Measurements from ENCODE around the gene LMBR1.
"Not testable (repeated sequence)": the region's sequence is repeated elsewhere in the genome, so short reads cannot be mapped to it uniquely, and the experiment has no call there.

The LMBR1 gene

DNA sequence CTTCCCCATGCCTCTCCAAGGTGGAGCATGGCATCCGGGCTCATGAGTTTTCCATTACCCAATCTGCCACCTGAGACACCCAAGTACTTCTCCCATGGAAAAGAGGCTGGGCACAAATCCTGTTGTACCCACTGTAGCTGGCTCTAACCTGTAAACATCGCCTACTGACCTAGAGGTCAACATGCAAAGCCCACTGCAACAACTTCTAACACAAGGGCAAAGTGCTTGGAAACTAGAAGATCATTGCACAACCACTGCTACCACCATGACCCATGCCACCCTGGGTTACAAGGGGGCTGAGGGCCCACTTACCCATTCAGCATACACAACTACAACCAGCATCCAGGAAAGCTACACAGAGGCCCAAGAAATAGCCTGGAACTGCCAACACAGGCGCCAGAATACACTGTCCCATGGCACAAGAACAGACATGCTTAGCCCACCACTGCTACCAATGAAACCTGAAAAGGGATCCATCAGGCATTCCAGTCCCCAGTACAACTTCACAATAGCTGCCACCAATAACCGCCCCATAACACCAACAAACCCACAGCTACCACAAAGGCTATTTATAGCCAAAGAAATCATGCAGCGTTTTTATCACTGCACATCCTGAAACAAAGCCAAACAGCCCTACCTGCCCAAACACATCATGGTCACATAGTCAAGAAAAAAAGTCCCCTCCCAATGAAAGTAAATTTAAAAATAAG, 189.1 kb downstream of the LMBR1 start:
- POLR2A ChIA-PET = no interaction called here
- CTCF ChIA-PET = no interaction called here
- no peak for DNase-seq (ENCODE audit: low read depth, low spot score)
- no peak overlapping the region for H3K4me3 ChIP-seq (ENCODE audit: low read depth, low read length)
- no peak for TF ChIP-seq CTCF (IDR thresholded peaks at IDR 0.05; ENCODE audit: insufficient read depth, low read length, missing control alignments)

DNA sequence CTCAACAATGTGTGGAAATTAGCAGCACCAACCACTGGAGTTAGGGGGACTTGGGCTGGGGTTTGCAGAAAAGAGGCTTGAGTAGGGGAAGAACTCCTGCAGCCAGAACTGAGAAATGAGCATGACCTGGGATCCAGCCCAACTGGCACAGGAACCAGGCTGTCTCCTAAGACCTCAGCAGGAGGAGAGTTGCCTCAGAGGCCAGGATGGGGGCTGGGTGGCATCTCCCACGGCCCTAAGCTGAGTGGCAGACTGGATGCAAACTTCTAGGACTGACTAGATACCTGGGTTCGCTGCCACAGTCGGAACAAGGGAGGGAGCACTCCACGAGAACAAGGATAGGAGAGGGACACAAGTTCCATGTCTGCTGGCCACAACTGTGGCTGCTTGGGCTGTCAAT, 189.8 kb downstream of the LMBR1 start:
- DNase-seq (ENCODE audit: low read depth, low spot score) = no peak
- CTCF ChIA-PET = no interaction called here
- TF ChIP-seq CTCF (IDR thresholded peaks at IDR 0.05; ENCODE audit: insufficient read depth, low read length, missing control alignments) = no peak
- H3K4me3 ChIP-seq (ENCODE audit: low read depth, low read length) = no peak overlapping the region
- POLR2A ChIA-PET = no interaction called here

DNA sequence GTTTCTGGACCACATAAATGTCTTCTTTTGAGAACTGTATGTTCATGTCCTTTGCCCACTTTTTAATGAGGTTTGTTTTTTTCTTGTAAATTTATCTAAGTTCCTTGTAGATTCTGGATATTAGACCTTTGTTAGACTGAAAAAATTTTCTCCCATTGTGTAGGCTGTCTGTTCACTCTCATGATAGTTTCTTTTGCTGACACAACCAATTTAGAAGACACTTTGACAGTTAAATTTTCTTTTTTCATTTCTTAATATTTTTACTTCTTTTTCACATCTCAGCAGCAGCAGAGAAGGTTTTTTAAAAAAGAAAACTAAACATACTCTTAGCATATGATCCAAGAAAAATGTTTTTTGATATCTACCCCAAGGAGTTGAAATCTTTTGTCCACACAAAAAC, 190.6 kb downstream of the LMBR1 start:
- CTCF ChIA-PET = no interaction called here
- TF ChIP-seq CTCF (IDR thresholded peaks at IDR 0.05; ENCODE audit: insufficient read depth, low read length, missing control alignments) = no peak
- POLR2A ChIA-PET = no interaction called here
- DNase-seq (ENCODE audit: low read depth, low spot score) = no peak
- no peak overlapping the region for H3K4me3 ChIP-seq (ENCODE audit: low read depth, low read length)

DNA sequence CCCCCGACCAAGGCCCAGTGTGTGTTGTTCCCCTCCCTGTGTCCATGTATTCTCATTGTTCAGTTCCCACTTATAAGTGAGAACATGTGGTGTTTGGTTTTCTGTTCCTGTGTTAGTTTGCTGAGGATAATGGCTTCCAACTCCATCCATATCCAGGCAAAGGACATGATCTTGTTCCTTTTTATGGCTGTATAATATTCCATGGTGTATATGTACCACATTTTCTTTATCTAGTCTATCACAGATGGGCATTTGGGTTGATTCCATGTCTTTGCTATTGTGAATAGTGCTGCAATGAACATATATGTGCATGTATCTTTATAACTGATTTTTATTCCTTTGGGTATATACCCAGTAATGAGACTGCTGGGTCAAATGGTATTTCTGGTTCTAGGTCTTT, 191.2 kb downstream of the LMBR1 start:
- DNase-seq (ENCODE audit: low read depth, low spot score); POLR2A ChIA-PET; CTCF ChIA-PET; H3K4me3 ChIP-seq (ENCODE audit: low read depth, low read length): not testable (repeated sequence)

DNA sequence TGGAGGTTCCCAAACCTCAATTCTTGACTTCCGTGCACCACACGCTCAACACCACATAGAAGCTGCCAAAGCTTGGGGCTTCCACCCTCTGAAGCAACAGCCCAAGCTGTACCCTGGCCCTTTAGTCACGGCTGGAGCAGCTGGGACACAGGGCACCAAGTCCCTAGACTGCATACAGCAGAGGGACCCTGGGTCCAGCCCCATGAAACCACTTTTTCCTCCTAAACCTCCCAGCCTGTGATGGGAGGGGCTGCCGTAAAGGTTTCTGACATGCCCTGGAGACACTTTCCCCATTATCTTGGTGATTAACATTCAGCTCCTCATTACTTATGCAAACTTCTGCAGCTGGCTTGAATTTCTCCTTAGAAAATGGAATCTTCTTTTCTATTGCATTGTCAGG, 194.5 kb downstream of the LMBR1 start:
- H3K4me3 ChIP-seq (ENCODE audit: low read depth, low read length); CTCF ChIA-PET; POLR2A ChIA-PET; DNase-seq (ENCODE audit: low read depth, low spot score): not testable (repeated sequence)

GRCh38 chr7:156697283-156697682, 195.7 kb downstream of the LMBR1 start:
- POLR2A ChIA-PET; CTCF ChIA-PET; DNase-seq (ENCODE audit: low read depth, low spot score); H3K4me3 ChIP-seq (ENCODE audit: low read depth, low read length): not testable (repeated sequence)

DNA sequence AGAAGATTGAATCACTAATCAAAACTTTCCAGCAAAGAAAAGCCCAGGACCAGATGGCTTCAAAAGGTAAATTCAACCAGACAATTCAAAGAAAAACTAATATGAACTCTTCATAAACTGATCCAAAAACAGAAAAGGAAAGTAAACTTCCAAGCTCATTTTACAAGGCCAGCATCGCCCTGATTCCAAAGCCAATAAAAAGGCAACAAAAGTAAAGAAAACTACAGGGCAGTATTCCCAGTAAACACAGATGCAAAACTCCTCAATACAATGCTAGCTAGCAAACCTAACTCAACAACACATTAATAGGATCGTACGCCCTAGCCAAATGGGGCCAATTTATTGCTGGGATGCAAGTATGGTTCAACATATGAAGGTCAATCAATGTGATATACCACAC, 199.4 kb downstream of the LMBR1 start:
- ChIA-PET POLR2A (no interaction called here), CTCF (no interaction called here)
- DNase-seq (ENCODE audit: low read depth, low spot score) = no peak
- TF ChIP-seq CTCF (IDR thresholded peaks at IDR 0.05; ENCODE audit: insufficient read depth, low read length, missing control alignments) = no peak
- H3K4me3 ChIP-seq (ENCODE audit: low read depth, low read length) = no peak overlapping the region

DNA sequence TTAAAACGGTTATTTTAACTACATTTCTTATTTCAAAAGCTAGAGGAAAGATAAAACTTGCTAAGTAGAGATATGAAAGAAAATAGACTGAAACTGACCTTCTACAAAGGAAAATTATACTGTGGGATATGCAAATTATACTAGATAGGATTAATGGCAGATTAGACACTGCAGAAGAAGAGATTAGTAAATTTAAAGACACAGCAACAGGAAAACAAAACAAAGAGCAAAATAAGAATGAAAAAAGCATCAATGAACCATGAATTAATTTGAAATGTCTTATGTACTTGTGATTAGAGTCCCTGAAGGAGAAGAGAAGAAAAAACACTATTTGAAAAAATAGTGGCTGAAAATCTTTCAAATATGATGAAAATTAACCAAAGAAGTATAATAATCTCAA, 200.1 kb downstream of the LMBR1 start:
- TF ChIP-seq CTCF (IDR thresholded peaks at IDR 0.05; ENCODE audit: insufficient read depth, low read length, missing control alignments) = no peak
- DNase-seq (ENCODE audit: low read depth, low spot score) = no peak
- ChIA-PET POLR2A (no interaction called here), CTCF (no interaction called here)
- no peak overlapping the region for H3K4me3 ChIP-seq (ENCODE audit: low read depth, low read length)

Measured in AG04449 (cell line).